HepG2 (cell line): ENCODE results near the gene TASL.

Experiments used
- BRCA1 ChIP-seq: sonication (generic); formaldehyde crosslinking; IDR thresholded peaks from 2 replicates; pipeline ENCODE4 v1.4.0; 2020; ENCODE audit warnings: missing genetic modification reagents
- GABPA ChIP-seq, 2 experiments: IDR thresholded peaks; 2 replicates each; pipeline ENCODE4 v1.6.1; 2011 to 2016; ENCODE audit warnings: low read depth in 2 of 2, low read length in 1 of 2, missing biosample characterization in 1 of 2, missing genetic modification characterization in 1 of 2
- MEF2D ChIP-seq: sonication (generic); formaldehyde crosslinking; IDR thresholded peaks from 2 replicates; pipeline ENCODE4 v1.5.1; 2020; ENCODE audit warnings: mild to moderate bottlenecking, missing genetic modification reagents
- NR2C2 ChIP-seq: sonication (generic); formaldehyde crosslinking; IDR thresholded peaks from 2 replicates; pipeline ENCODE4 v1.4.0; 2020; ENCODE audit warnings: missing genetic modification reagents, mild to moderate bottlenecking, moderate library complexity, borderline replicate concordance
- PCBP2 ChIP-seq: fragments of 200-400 bp; formaldehyde crosslinking; optimal IDR thresholded peaks from 2 replicates; pipeline ENCODE3; 2018; ENCODE audit warnings: low read length, low read depth; ENCODE audit not compliant: poor library complexity, severe bottlenecking
- RFX5 ChIP-seq: IDR thresholded peaks from 2 replicates; pipeline ENCODE4 v1.6.1; 2011; ENCODE audit warnings: low read depth, low read length, improper control_type of control experiment
- SP2 ChIP-seq: sonication (generic); formaldehyde crosslinking; IDR thresholded peaks from 2 replicates; pipeline ENCODE4 v1.5.1; 2020; ENCODE audit warnings: mild to moderate bottlenecking, missing genetic modification reagents
- TARDBP ChIP-seq: sonication (generic); formaldehyde crosslinking; IDR thresholded peaks from 2 replicates; pipeline ENCODE4 v1.8.0; 2022; ENCODE audit warnings: mild to moderate bottlenecking, missing genetic modification reagents
- TRAFD1 ChIP-seq: sonication (generic); formaldehyde crosslinking; IDR thresholded peaks from 2 replicates; pipeline ENCODE4 v1.5.1; 2020; ENCODE audit warnings: missing genetic modification reagents, mild to moderate bottlenecking, borderline replicate concordance
- TF ChIP-seq, protein P1 (sequence below): IDR thresholded peaks from 2 replicates; pipeline ENCODE4 v1.6.1; 2016; ENCODE audit warnings: missing compliant biosample characterization, missing genetic modification reagents, borderline replicate concordance
- TF ChIP-seq, protein P2 (sequence below): sonication (generic); formaldehyde crosslinking; conservative IDR thresholded peaks from 2 replicates; pipeline ENCODE4 v1.4.0; 2020; ENCODE audit warnings: missing genetic modification reagents
- TF ChIP-seq, protein P3 (sequence below): IDR thresholded peaks from 2 replicates; pipeline ENCODE4 v1.6.1; 2016
- TF ChIP-seq, protein P4 (sequence below): IDR thresholded peaks from 2 replicates; pipeline ENCODE4 v1.6.1; 2016; ENCODE audit warnings: low read depth, borderline replicate concordance

- TF ChIP-seq, protein P1, sequence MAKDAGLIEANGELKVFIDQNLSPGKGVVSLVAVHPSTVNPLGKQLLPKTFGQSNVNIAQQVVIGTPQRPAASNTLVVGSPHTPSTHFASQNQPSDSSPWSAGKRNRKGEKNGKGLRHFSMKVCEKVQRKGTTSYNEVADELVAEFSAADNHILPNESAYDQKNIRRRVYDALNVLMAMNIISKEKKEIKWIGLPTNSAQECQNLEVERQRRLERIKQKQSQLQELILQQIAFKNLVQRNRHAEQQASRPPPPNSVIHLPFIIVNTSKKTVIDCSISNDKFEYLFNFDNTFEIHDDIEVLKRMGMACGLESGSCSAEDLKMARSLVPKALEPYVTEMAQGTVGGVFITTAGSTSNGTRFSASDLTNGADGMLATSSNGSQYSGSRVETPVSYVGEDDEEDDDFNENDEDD (CRISPR knock-in tag): no peak
- TF ChIP-seq, protein P2, sequence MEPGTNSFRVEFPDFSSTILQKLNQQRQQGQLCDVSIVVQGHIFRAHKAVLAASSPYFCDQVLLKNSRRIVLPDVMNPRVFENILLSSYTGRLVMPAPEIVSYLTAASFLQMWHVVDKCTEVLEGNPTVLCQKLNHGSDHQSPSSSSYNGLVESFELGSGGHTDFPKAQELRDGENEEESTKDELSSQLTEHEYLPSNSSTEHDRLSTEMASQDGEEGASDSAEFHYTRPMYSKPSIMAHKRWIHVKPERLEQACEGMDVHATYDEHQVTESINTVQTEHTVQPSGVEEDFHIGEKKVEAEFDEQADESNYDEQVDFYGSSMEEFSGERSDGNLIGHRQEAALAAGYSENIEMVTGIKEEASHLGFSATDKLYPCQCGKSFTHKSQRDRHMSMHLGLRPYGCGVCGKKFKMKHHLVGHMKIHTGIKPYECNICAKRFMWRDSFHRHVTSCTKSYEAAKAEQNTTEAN: no peak
- TF ChIP-seq PCBP2 (no peak), TARDBP (CRISPR knock-in tag) (no peak), SP2 (CRISPR knock-in tag) (no peak), TRAFD1 (no peak), NR2C2 (CRISPR knock-in tag) (no peak), RFX5 (no peak), MEF2D (CRISPR knock-in tag) (no peak), GABPA (IDR thresholded peaks at IDR 0.05; ENCODE audit: low read depth, low read length) (no peak), GABPA (CRISPR knock-in tag; IDR thresholded peaks at IDR 0.05; ENCODE audit: low read depth) (no peak), BRCA1 (CRISPR knock-in tag) (no peak)
- TF ChIP-seq, protein P3, sequence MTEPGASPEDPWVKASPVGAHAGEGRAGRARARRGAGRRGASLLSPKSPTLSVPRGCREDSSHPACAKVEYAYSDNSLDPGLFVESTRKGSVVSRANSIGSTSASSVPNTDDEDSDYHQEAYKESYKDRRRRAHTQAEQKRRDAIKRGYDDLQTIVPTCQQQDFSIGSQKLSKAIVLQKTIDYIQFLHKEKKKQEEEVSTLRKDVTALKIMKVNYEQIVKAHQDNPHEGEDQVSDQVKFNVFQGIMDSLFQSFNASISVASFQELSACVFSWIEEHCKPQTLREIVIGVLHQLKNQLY: no peak
- TF ChIP-seq, protein P4, sequence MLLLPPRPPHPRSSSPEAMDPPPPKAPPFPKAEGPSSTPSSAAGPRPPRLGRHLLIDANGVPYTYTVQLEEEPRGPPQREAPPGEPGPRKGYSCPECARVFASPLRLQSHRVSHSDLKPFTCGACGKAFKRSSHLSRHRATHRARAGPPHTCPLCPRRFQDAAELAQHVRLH (CRISPR knock-in tag): no peak
These were observed 5.6 kb downstream of the TASL start for GRCh38 chrX:30572004-30572403.
